ENCODE data around the gene PRDM8. TPM values are rescaled to one million over a fixed set of nuclear protein-coding genes. Genes with fewer than 3 reads are reported as not detected.

The PRDM8 gene
- total RNA-seq, 2 experiments from 2014 or later: not detected

DNA sequence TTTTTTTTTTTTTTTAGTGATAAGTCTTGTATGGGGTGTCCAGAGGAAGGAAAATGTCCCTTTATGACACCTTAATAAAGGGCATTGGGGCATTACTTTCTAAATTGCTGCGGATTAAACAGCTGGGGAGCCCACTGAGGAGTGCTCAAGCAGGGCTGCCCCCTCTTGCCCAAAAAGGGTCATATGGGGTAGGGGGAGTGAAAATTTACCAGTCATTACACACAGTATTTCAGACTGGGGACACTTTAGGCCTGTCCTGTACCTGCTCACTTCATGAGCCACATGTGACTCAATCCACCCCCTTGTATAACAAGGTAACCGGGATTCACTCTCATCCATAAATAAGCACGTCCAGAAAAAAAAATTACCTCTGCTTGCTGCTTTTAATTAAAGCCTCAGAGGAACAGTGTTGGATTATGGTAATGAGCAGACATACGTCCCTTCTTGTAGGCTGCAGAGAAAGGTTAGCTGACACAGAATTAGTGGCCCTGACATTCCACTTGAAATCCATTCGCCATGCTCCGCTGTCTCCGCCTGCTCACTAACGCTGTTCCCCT is 1.8 kb downstream of the PRDM8 start:
- Histone ChIP-seq H3K4me3 (ENCODE audit: low read depth, low read length, poor library complexity, severe bottlenecking) (no peak overlapping the region), H3K4me1 (ENCODE audit: insufficient read depth, low read length, poor library complexity, severe bottlenecking) (no peaks in the 10 kb centered on the region), H3K9me3 (ENCODE audit: low read length) (no peaks in the 10 kb centered on the region), H4K20me1 (ENCODE audit: insufficient read depth, low read length) (no peaks in the 10 kb centered on the region), H2AFZ (ENCODE audit: low read length) (no peak overlapping the region), H3K27ac (ENCODE audit: low read depth, low read length, poor library complexity, severe bottlenecking) (no peak overlapping the region), H3K79me2 (ENCODE audit: insufficient read depth, low read depth, low read length) (no peaks in the 10 kb centered on the region), H3K9me2 (ENCODE audit: insufficient read depth, low read length) (no peaks in the 10 kb centered on the region), H3K4me2 (ENCODE audit: low read length) (no peak overlapping the region), H3K36me3 (ENCODE audit: insufficient read depth, low read length) (no peaks in the 10 kb centered on the region)
- DNase-seq (ENCODE audit: low spot score): no peak
- POLR2A ChIA-PET: no interaction called here
- no peak for TF ChIP-seq EZH2phosphoT487 (IDR thresholded peaks at IDR 0.05; ENCODE audit: borderline replicate concordance, low read depth, low read length)
- TF ChIP-seq, protein P1, sequence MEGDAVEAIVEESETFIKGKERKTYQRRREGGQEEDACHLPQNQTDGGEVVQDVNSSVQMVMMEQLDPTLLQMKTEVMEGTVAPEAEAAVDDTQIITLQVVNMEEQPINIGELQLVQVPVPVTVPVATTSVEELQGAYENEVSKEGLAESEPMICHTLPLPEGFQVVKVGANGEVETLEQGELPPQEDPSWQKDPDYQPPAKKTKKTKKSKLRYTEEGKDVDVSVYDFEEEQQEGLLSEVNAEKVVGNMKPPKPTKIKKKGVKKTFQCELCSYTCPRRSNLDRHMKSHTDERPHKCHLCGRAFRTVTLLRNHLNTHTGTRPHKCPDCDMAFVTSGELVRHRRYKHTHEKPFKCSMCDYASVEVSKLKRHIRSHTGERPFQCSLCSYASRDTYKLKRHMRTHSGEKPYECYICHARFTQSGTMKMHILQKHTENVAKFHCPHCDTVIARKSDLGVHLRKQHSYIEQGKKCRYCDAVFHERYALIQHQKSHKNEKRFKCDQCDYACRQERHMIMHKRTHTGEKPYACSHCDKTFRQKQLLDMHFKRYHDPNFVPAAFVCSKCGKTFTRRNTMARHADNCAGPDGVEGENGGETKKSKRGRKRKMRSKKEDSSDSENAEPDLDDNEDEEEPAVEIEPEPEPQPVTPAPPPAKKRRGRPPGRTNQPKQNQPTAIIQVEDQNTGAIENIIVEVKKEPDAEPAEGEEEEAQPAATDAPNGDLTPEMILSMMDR (conservative IDR thresholded peaks at IDR 0.05; ENCODE audit: low read length): no peak
- intact Hi-C loops (cut with micrococcal nuclease; ENCODE audit: unreplicated experiment): no loop called here
- no TSS peak for BruUV-seq (replicated peaks)
- CTCF ChIA-PET (ENCODE audit: unreplicated experiment): no interaction called here

DNA sequence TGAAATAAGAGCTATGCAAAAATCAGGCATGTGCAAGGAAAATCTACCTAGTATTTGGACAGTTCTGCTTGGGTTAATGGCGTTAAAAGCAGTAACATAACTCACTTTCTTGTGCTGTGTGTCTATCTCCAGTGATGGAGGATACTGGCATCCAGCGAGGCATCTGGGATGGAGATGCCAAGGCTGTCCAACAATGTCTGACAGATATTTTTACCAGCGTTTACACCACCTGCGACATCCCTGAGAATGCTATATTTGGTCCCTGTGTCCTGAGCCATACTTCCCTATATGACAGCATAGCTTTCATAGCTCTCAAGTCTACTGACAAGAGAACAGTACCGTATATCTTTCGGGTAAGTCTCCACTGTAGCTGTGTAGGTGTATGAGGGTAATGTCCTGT is 2.6 kb downstream of the PRDM8 start:
- Histone ChIP-seq H3K9me3 (ENCODE audit: low read length) (no peaks in the 10 kb centered on the region), H3K79me2 (ENCODE audit: insufficient read depth, low read depth, low read length) (no peaks in the 10 kb centered on the region), H3K4me2 (ENCODE audit: low read length) (no peak overlapping the region), H3K4me3 (ENCODE audit: low read depth, low read length, poor library complexity, severe bottlenecking) (no peak overlapping the region), H3K27ac (ENCODE audit: low read depth, low read length, poor library complexity, severe bottlenecking) (no peak overlapping the region), H3K36me3 (ENCODE audit: insufficient read depth, low read length) (no peaks in the 10 kb centered on the region), H4K20me1 (ENCODE audit: insufficient read depth, low read length) (no peaks in the 10 kb centered on the region), H3K4me1 (ENCODE audit: insufficient read depth, low read length, poor library complexity, severe bottlenecking) (no peaks in the 10 kb centered on the region), H2AFZ (ENCODE audit: low read length) (no peak overlapping the region), H3K9me2 (ENCODE audit: insufficient read depth, low read length) (no peaks in the 10 kb centered on the region)
- no TSS peak for BruUV-seq (replicated peaks)
- ChIA-PET CTCF (ENCODE audit: unreplicated experiment) (no interaction called here), POLR2A (interaction anchor here (0.7 to 1.1 kb wide), 2 partner anchors 24 to 66 kb away, joined by 4 read pairs; no protein-coding TSS in a partner anchor)
- no peak for DNase-seq (ENCODE audit: low spot score)
- intact Hi-C loops (cut with micrococcal nuclease; ENCODE audit: unreplicated experiment): no loop called here
- no peak for TF ChIP-seq EZH2phosphoT487 (IDR thresholded peaks at IDR 0.05; ENCODE audit: borderline replicate concordance, low read depth, low read length)
- TF ChIP-seq, protein P1 (conservative IDR thresholded peaks at IDR 0.05; ENCODE audit: low read length): no peak

DNA sequence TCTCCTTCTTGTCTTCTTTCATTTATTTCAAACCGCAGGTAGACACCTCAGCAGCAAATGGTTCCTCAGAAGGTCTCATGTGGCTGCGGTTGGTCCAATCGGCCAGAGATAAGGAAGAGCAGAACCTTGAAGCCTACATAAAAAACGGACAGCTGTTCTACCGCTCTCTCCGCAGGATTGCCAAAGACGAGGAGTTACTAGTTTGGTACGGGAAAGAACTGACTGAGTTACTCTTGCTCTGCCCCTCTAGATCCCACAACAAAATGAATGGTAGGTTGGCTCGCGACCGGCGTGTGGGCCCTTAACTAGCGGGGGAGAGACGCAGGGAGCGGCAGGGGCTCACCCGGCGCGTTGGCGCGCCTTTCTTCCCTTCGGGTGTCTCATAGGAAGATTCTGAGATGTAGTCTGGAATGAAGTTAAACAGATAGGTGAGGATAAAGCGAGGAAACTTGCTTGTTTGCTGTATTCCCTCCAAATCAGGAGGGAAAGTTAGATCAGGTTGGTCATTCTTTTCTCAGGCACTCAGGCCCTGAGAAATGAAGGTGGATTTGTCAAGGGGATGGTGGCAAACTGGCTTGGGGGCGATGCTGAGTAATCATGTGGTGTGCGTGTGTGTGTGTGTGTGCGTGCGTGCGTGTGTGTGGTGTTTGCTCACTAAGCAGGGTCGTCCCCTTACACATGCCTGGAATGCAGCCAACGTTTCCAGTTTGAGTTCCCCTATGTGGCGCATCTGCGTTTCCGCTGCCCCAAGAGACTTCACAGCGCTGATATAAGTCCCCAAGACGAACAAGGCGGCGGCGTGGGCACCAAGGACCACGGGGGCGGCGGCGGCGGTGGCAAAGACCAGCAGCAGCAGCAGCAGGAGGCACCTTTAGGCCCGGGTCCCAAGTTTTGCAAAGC is 4.2 kb downstream of the PRDM8 start:
- H4K20me1 ChIP-seq (ENCODE audit: insufficient read depth, low read length): no peaks in the 10 kb centered on the region
- ChIA-PET CTCF (ENCODE audit: unreplicated experiment) (no interaction called here), POLR2A (interaction anchor here (0.6 to 1.1 kb wide), 3 partner anchors 9 to 483 kb away, joined by 3 to 4 read pairs (median 4); no protein-coding TSS in a partner anchor)
- no TSS peak for BruUV-seq (replicated peaks)
- intact Hi-C loops (cut with micrococcal nuclease; ENCODE audit: unreplicated experiment): no loop called here
- no peak overlapping the region for H2AFZ ChIP-seq (ENCODE audit: low read length)
- H3K27ac ChIP-seq (ENCODE audit: low read depth, low read length, poor library complexity, severe bottlenecking): no peak overlapping the region
- peak overlapping the region; percentile 58 for H3K4me2 ChIP-seq (ENCODE audit: low read length)
- H3K4me1 ChIP-seq (ENCODE audit: insufficient read depth, low read length, poor library complexity, severe bottlenecking): no peaks in the 10 kb centered on the region
- peak overlapping the region; percentile 39 for H3K4me3 ChIP-seq (ENCODE audit: low read depth, low read length, poor library complexity, severe bottlenecking)
- H3K9me2 ChIP-seq (ENCODE audit: insufficient read depth, low read length): no peaks in the 10 kb centered on the region
- no peaks in the 10 kb centered on the region for H3K79me2 ChIP-seq (ENCODE audit: insufficient read depth, low read depth, low read length)
- TF ChIP-seq EZH2phosphoT487 (IDR thresholded peaks at IDR 0.05; ENCODE audit: borderline replicate concordance, low read depth, low read length): no peak
- TF ChIP-seq, protein P1 (conservative IDR thresholded peaks at IDR 0.05; ENCODE audit: low read length): no peak
- H3K9me3 ChIP-seq (ENCODE audit: low read length): no peaks in the 10 kb centered on the region
- DNase-seq (ENCODE audit: low spot score): peak; percentile 5
- H3K36me3 ChIP-seq (ENCODE audit: insufficient read depth, low read length): no peaks in the 10 kb centered on the region
